Activated CD4-positive, alpha-beta T cell treated with anti-CD3 and anti-CD28 coated beads, Interleukin-2, amount 50 U/mL, for 24 hours (primary cell): ENCODE data around the gene BTBD1.
"Not testable (repeated sequence)": the region's sequence is repeated elsewhere in the genome, so short reads cannot be mapped to it uniquely, and the experiment has no call there.

Experiments
- DNase-seq, 2 donors: peaks; one replicate each; pipeline ENCODE4 v3.0.0-alpha.2; 2020; ENCODE audit warnings: low read depth in 1 of 2, low spot score in 1 of 2

BTBD1 gene

DNA sequence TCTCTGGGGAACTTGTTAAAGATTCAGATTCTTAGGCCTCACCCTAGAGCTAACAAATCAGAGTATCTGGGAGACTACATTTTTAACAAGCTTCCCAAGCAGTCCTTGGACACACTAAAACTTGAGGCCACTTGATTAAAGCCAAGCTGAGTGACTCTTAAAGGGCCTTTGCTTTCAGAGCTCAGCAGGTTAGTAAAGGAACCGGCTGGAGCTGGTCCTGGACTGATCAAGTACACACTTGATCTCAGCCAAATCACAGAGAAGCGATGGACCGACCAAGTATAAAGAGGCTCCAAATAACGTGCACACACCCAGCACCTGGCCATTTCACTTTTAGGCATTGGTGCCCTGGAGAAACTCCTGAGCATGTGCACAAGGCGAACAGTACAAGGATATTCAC is 27.5 kb upstream of the BTBD1 start:
- DNase-seq: no peak

GRCh38 chr15:83092309-83092976 is 25.4 kb upstream of the BTBD1 start:
- no peak for DNase-seq

DNA sequence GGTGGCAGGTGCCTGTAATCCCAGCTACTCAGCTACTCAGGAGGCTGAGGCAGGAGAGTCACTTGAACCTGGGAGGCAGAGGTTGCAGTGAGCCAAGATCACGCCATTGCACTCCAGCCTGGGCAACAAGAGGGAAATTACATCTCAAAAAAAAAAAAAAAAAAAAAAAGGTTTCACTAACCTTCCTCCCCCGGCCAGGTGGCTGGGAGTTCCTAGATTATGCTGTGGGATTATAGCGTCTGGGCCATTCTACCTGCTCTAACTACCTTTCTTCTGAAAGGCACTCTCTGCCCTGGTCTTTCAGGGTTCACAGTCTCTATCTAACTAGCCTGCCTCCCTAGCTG is 24.9 kb upstream of the BTBD1 start:
- DNase-seq: not testable (repeated sequence)

DNA sequence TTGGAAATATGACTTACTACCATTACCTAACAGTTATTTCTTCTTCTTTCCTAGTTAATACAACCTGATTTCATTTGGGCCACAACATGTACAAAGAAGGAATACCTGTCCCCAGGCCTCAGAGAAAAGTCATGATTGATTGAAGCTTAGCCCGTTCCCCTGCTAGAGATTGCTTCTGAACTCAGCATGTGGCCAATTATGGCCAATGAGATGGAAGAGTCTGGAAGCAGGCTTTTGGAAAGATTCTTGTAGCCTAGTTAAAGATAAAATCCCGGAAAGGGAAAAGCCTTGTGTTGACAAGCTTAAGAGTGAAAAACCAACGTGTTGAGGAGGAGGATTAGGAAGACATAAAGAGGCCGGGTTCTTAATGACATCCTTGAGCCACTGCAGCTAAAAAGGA is 23.4 kb upstream of the BTBD1 start:
- DNase-seq: no peak

- DNase-seq: no peak
Measured at GRCh38 chr15:83088876-83089275, 21.8 kb upstream of the BTBD1 start.

- DNase-seq: no peak
Measured at GRCh38 chr15:83087576-83087975, 20.5 kb upstream of the BTBD1 start.

DNA sequence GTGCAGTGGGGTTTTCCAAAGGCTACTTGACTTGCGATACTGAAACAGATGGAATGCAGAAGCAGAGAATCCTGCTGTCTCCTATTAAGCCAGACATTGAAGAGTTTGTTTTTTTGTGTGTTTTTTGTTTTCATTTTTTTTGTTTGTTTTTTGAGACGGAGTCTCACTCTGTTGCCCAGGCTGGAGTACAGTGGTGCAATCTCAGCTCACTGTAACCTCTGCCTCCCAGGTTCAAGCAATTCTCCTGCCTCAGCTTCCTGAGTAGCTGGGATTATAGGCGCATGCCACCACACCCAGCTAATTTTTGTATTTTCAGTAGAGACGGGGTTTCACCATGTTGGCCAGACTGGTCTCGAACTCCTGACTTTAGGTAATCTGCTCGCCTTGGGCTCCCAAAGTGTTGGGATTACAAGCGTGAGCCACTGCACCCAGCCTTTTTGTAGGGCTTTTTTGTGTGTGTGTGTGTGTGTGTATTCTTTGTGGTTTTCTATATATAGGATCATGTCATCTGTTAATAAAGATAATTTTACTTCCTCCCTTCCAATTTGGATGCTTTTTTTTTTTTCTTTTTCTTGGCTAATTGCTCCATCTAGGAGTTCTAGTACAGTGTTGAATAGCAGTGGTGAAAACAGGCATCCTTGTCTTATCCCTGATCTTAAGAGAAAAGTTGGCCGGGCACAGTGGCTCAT is 19.0 kb upstream of the BTBD1 start:
- not testable (repeated sequence) for DNase-seq

DNA sequence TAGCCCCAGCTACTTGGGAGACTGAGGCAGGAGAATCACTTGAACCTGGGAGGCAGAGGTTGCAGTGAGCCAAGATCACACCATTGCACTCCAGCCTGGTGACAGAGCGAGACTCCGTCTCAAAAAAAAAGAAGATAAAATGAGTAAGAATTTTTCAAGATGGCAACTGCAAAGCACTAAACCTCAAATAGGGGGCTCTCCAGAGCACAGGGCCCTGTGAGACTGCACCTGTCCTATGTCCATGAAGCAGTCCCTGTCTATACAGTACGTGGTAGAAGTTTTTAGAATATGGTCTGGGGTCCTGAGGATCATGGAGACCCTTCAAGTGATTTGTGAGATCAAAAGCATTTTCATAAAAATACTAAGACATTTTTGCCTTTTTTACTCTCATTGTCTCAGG is 18.4 kb upstream of the BTBD1 start:
- not testable (repeated sequence) for DNase-seq

DNA sequence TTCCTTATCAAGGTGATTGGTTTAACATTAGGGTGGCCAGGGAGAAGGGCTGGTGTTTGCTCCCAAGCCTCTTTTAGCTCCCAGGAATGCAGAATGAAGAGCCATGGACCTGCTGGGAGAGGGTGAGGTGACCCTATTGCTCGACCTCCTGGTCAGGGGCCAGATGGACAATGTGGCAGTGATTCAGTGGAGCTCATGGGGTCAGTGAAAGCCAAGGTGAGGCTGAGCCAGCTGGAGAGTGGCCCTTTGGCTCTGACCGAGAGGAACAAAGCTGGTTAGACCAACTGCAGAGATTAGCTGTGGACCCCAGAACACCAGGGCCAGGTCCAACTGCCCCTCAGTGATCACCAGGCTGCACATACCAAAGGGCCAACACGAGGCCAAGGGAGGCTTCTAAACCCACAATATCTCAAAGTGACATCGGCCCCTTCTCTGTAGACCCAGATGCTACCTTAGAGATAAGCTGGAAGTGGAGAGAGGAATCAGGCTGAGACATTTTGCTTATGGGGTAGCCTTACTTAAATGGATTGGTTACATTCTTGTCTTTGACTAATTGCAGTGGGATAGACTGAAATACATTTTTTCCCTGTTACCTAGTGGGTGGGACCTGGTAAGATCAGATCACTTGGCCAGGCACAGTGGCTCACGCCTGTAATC is 15.8 kb upstream of the BTBD1 start:
- DNase-seq: no peak

DNA sequence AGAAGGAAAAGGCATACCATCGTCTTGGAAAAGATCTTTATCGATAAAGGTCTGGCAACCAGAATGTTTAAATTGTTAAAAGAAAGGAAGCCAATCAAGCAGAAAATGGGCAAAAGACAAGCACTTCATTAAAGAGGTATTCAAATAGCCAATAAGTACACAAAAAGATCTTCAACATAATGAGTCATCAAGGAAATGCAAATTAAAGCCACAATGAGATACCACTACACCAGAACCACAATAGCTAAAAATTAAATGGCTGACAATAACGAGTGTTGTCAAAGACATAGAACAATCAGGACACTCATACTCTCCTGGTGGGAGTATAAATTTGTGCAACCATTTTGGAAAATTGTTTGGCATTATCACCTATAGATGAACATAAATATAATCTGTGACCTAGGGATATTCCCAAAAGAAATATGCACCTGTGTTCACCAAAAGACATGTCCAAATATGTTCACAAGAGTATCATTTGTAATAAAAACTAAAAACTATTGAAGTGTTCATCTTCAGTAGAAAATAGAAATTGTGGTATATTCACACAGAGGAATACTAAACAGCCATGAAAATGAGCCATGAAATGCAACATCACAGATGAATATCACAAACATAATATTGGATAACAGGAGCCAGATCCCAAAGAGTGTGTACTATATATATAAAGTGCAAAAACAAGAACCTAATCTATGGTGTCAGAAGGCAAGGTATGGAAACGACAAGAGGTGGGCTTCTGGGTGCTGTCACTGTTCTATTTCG is 14.4 kb upstream of the BTBD1 start:
- DNase-seq: no peak

GRCh38 chr15:83078712-83079111 is 11.7 kb upstream of the BTBD1 start:
- DNase-seq: no peak

- no peak for DNase-seq
Measured at GRCh38 chr15:83077491-83078230, 10.6 kb upstream of the BTBD1 start.

DNA sequence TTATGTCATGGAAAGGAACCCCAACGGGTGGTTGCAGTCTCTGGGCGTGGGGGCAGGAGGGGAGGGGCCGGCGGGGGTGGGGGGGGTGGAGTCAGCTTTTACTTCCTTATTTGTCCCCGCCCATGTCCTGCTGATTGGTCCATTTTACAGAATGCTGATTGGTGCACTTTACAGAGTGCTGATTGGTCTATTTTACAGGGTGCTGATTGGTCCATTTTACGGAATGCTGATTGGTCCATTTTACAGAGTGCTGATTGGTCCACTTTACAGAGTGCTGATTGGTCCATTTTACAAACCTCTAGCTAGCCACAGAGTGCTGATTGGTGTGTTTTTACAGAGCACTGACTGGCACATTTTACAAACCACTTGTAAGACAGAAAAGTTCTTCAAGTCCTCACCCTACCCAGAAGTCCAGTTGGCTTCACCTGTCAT is 2.2 kb upstream of the BTBD1 start:
- DNase-seq: not testable (repeated sequence)

DNA sequence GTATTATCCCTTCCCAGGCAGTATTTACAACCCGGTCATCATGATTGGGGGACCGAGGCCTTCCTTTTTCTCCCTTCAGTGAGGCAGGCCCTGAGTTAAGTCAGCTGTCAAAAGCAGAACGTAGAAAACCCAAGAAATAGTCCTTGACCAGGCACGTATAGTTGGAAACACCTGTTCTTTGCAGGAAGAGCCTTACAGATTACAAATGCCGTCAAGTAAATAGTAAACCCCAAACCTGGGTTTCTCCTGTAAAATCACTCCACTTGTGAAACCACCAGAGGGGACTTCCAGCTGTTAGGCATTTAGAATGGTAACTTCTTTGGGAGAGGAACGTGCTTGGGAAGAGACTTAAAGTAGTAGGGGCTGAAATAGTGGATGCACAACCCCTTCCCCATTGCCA is 1.0 kb upstream of the BTBD1 start:
- DNase-seq: no peak

GRCh38 chr15:83067638-83067962 is 548 bp upstream of the BTBD1 start:
- no peak for DNase-seq

DNA sequence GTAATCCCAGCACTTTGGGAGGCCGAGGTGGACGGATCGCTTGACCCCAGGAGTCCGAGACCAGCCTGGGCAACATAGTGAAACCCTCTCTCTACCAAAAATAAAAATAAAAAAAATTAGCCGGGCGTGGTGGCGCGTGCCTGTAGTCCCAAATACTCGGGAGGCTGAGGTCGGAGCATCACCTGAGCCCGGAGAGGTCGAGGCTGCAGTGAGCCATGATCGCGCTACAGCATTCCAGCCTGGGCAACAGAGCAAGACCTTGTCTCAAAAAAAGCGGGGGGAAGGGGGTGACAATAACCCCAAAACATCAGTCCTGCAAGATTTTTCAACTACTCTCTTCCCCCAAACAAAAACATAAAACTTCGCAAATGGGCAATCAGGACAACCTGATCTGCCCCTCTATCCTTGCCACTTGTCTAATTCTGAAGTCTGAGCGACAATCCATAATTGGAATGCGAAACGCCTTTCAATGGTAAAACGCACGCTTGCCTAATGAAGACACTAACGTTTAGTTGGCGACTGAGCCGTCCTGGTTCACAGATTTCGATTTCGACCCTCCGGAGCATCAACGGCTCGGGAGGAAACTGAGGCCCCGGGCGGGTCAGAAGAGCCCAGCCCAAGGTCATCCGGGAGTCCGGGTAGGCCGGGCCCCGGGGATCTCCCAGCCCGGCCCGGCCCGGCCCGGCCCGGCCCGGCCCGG is 868 bp downstream of the BTBD1 start:
- no peak for DNase-seq

- DNase-seq: no peak
Measured at GRCh38 chr15:83065431-83065830, 1.6 kb downstream of the BTBD1 start.

- DNase-seq: no peak
Measured at GRCh38 chr15:83064859-83065258, 2.2 kb downstream of the BTBD1 start.

DNA sequence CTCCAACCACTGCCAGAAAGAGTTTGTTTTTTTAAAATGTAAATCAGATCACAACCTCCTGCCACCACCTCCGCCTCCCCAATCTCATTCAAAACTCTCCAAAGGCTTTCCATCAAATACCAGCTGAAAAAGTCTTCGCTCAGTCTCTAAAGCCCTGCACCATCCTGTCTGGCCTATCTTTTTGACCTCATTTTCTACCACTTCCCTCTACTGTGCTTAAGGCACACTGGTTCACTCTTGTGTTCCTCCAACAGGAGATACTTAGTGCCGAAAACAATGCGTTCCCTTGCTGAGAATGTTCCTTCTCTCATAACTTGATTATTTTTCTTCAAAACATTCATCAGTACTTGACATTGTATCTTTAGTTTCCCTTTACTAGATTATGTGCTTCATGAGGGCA is 3.5 kb downstream of the BTBD1 start:
- DNase-seq: no peak

- DNase-seq: no peak
Measured at GRCh38 chr15:83062768-83063180, 4.3 kb downstream of the BTBD1 start.

DNA sequence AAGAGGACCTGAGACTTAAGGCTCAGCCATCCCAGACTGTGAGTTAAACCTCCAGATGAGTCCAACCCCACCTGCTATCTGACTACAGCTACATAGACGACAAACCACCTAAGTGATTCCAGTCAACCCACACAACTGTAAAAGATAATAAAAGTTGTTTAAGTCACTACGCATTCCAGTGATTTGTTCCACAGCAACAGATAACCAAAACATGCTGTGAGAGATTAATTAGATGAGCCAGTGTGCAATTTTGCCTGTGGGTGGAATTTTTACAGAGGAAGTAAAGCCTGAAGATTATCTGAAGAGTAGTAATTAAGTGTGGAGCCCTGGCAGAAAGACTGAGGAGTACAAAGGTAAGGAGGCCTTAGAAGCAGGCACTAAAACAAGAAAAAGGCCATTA is 5.4 kb downstream of the BTBD1 start:
- DNase-seq: no peak
